Hepatocyte (in vitro differentiated cells): ENCODE data around the gene BCOR. TPM values are rescaled to one million over a fixed set of nuclear protein-coding genes. Genes with fewer than 3 reads are reported as not detected.

Experiments
- DNase-seq: peaks from one replicate; pipeline ENCODE4 v3.0.0-alpha.2; 2016; ENCODE audit warnings: low spot score
- H2AFZ ChIP-seq: fragments of 200-600 bp; sonication (generic); 2 replicates; pipeline ENCODE4 v1.6.0; 2016; ENCODE audit warnings: antibody characterized with exemption, mild to moderate bottlenecking
- H3K27ac ChIP-seq: fragments of 200-600 bp; sonication (generic); 2 replicates; pipeline ENCODE4 v1.5.1; 2016; ENCODE audit warnings: mild to moderate bottlenecking
- H3K27me3 ChIP-seq: fragments of 200-600 bp; sonication (generic); 2 replicates; pipeline ENCODE4 v1.6.1; 2016
- H3K36me3 ChIP-seq: fragments of 200-600 bp; sonication (generic); replicated peaks from 2 replicates; pipeline ENCODE4 v1.5.1; 2016; ENCODE audit warnings: low read depth; ENCODE audit not compliant: insufficient read depth
- H3K4me1 ChIP-seq: fragments of 200-600 bp; sonication (generic); 2 replicates; pipeline ENCODE4 v1.5.1; 2016; ENCODE audit warnings: mild to moderate bottlenecking, moderate library complexity; ENCODE audit not compliant: insufficient read depth
- H3K4me2 ChIP-seq: fragments of 200-600 bp; sonication (generic); 2 replicates; pipeline ENCODE4 v1.6.0; 2016
- H3K4me3 ChIP-seq: fragments of 200-600 bp; sonication (generic); 2 replicates; pipeline ENCODE4 v1.5.1; 2016; ENCODE audit warnings: mild to moderate bottlenecking
- H3K79me2 ChIP-seq: fragments of 200-600 bp; sonication (generic); 2 replicates; pipeline ENCODE4 v1.6.0; 2017; ENCODE audit warnings: mild to moderate bottlenecking
- H3K9me2 ChIP-seq: fragments of 200-600 bp; sonication (generic); replicated peaks from 2 replicates; pipeline ENCODE4 v1.6.0; 2017; ENCODE audit warnings: mild to moderate bottlenecking; ENCODE audit not compliant: insufficient read depth
- H3K9me3 ChIP-seq: fragments of 200-600 bp; sonication (generic); 2 replicates; pipeline ENCODE4 v1.5.1; 2016; ENCODE audit warnings: low read depth, mild to moderate bottlenecking
- H4K20me1 ChIP-seq: fragments of 200-600 bp; sonication (generic); 2 replicates; pipeline ENCODE4 v1.6.0; 2016; ENCODE audit warnings: mild to moderate bottlenecking; ENCODE audit not compliant: insufficient read depth, poor library complexity, severe bottlenecking
- CTCF ChIP-seq: fragments of 200-600 bp; sonication (generic); IDR thresholded peaks from 2 replicates; pipeline ENCODE4 v1.5.1; 2016; ENCODE audit warnings: antibody characterized with exemption, mild to moderate bottlenecking; ENCODE audit not compliant: poor library complexity
- EZH2 ChIP-seq: fragments of 200-600 bp; sonication (generic); IDR thresholded peaks from 2 replicates; pipeline ENCODE4 v1.6.1; 2016; ENCODE audit warnings: antibody characterized with exemption, mild to moderate bottlenecking, borderline replicate concordance
- EZH2phosphoT487 ChIP-seq: fragments of 200-600 bp; sonication (generic); IDR thresholded peaks from one replicate; pipeline ENCODE4 v1.6.1; 2018; ENCODE audit warnings: antibody characterized with exemption, mild to moderate bottlenecking, low read depth, moderate library complexity; ENCODE audit not compliant: unreplicated experiment, severe bottlenecking
- WGBS: methylation state at CpG from one replicate; pipeline ENCODE4 v1.1.6; 2016; ENCODE audit warnings: low lambda C conversion rate; ENCODE audit errors: missing lambda C conversion rate; 5-methylcytosine and 5-hydroxymethylcytosine counted together
- polyA plus RNA-seq: library from polyadenylated mRNA; unstranded; fragments of >200 nt; fragmentation: Nextera tagmentation; extraction: Ambion mirVana; gene quantifications from 2 replicates; pipeline ENCODE4 v1.2.1, GENCODE V29; 2016
- total RNA-seq: library from RNA; depleted of rRNA; stranded (reverse); fragments of >200 nt; gene quantifications from 2 replicates; pipeline ENCODE4 v1.2.3, GENCODE V29; 2014

Gene BCOR
- total and polyA plus RNA-seq, 2 experiments from 2014 or later = 13.6 to 22.9 TPM

GRCh38 chrX:40031911-40032310 is 65.8 kb downstream of the BCOR start:
- no peak overlapping the region for H2AFZ ChIP-seq
- TF ChIP-seq CTCF (no peak), EZH2phosphoT487 (no peak), EZH2 (no peak)
- no peak for DNase-seq

GRCh38 chrX:40030205-40030604 is 67.6 kb downstream of the BCOR start:
- 81% methylated on average over 3 of the region's 3 CpGs for WGBS

More at GRCh38 chrX:40031911-40032310, 65.8 kb downstream of the BCOR start:
- H3K9me2 ChIP-seq = no peaks in the 10 kb centered on the region
- H3K27ac ChIP-seq = no peak overlapping the region
- no peaks in the 10 kb centered on the region for H4K20me1 ChIP-seq
- H3K4me2 ChIP-seq = no peak overlapping the region
- no peaks in the 10 kb centered on the region for H3K79me2 ChIP-seq
- no peak overlapping the region for H3K4me3 ChIP-seq
- no peaks in the 10 kb centered on the region for H3K27me3 ChIP-seq
- H3K36me3 ChIP-seq = no peaks in the 10 kb centered on the region
- WGBS = 73% methylated on average over 5 of the region's 5 CpGs
- no peaks in the 10 kb centered on the region for H3K9me3 ChIP-seq
- H3K4me1 ChIP-seq = no peaks in the 10 kb centered on the region

GRCh38 chrX:40022421-40022820 is 75.3 kb downstream of the BCOR start:
- Histone ChIP-seq H3K36me3 (no peaks in the 10 kb centered on the region), H3K4me3 (no peak overlapping the region), H3K27me3 (no peaks in the 10 kb centered on the region), H3K79me2 (no peaks in the 10 kb centered on the region), H3K9me2 (no peaks in the 10 kb centered on the region), H3K4me2 (no peak overlapping the region), H4K20me1 (no peaks in the 10 kb centered on the region), H2AFZ (no peak overlapping the region), H3K4me1 (no peaks in the 10 kb centered on the region), H3K9me3 (no peaks in the 10 kb centered on the region), H3K27ac (no peak overlapping the region)
- 83% methylated on average over 3 of the region's 3 CpGs for WGBS
- no peak for DNase-seq
- TF ChIP-seq EZH2phosphoT487 (no peak), EZH2 (no peak), CTCF (no peak)

More at GRCh38 chrX:40030205-40030604, 67.6 kb downstream of the BCOR start:
- Histone ChIP-seq H3K9me2 (no peaks in the 10 kb centered on the region), H3K4me1 (no peaks in the 10 kb centered on the region), H4K20me1 (no peaks in the 10 kb centered on the region), H3K27ac (no peak overlapping the region), H2AFZ (no peak overlapping the region), H3K4me3 (no peak overlapping the region), H3K36me3 (no peaks in the 10 kb centered on the region), H3K27me3 (no peaks in the 10 kb centered on the region), H3K79me2 (no peaks in the 10 kb centered on the region), H3K4me2 (no peak overlapping the region), H3K9me3 (no peaks in the 10 kb centered on the region)
- DNase-seq = no peak
- TF ChIP-seq EZH2 = no peak
- TF ChIP-seq CTCF = no peak
- no peak for TF ChIP-seq EZH2phosphoT487

- DNase-seq = no peak
- H3K79me2 ChIP-seq = no peaks in the 10 kb centered on the region
- no peaks in the 10 kb centered on the region for H3K4me1 ChIP-seq
- 96% methylated on average over 2 of the region's 2 CpGs for WGBS
- no peaks in the 10 kb centered on the region for H3K36me3 ChIP-seq
- no peaks in the 10 kb centered on the region for H3K9me3 ChIP-seq
- H3K9me2 ChIP-seq = no peaks in the 10 kb centered on the region
- H4K20me1 ChIP-seq = no peaks in the 10 kb centered on the region
- H3K27me3 ChIP-seq = no peaks in the 10 kb centered on the region
- H3K27ac ChIP-seq = no peak overlapping the region
- H3K4me2 ChIP-seq = no peak overlapping the region
- H3K4me3 ChIP-seq = no peak overlapping the region
- TF ChIP-seq CTCF (no peak), EZH2phosphoT487 (no peak)
- no peak overlapping the region for H2AFZ ChIP-seq
Observed at GRCh38 chrX:40021647-40022046, 76.1 kb downstream of the BCOR start.
